ENCODE results near the gene HIC2. TPM values are rescaled to one million over a fixed set of nuclear protein-coding genes. Genes with fewer than 3 reads are reported as not detected.
A peak's percentile ranks its signal among the peaks of the same experiment; 100 is the strongest.

HIC2 gene
- total and polyA plus RNA-seq, 2 of the 13 experiments (the other 11 are each of a cell fraction or from before 2014, with no cell fraction given) = 5.0 to 13.7 TPM

DNA sequence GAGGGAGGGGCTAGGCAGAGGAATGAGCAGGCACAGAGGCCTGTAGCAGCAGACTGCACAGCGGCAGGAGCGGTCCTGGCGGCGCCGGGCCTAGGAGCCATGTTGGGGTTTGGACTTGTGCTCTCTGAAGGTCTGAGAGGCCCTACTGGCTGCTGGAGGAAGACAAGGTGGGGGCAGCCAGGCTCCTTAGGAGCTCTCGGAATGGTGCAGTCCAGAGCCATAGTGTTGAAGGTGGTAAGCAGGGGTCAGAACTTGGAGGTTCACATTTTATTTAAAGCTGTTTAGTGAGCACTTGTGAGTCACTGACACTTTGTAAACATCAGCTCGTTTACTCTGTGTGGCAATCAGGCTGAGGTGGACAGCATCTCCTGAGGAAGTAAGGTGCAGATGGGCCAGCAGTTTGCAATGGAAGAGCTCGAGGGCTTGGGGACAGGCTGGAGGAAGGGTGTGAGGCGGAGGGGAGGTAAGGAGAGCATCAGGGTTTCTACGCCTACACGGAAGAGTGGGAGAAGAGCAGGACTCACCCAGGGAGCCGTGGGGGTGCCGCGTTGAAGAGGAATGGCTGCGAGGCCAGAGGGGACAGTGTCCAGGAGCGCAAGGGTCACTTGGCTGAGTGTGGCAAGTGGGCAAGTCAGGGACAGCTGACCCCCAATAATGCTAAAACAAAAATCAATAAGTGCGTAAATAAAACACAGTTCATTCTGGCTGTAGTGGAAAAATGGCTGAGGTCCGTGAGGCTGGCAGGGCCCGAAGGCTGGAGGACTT, 40.0 kb downstream of the HIC2 start (continued):
- TF ChIP-seq ZBTB40 (IDR thresholded peaks at IDR 0.05) (no peak), ZBTB40 (CRISPR knock-in tag; IDR thresholded peaks at IDR 0.05) (peak; percentile 92), ZNF709 (CRISPR knock-in tag; IDR thresholded peaks at IDR 0.05) (no peak), ATRX (CRISPR knock-in tag; IDR thresholded peaks at IDR 0.05; ENCODE audit: borderline replicate concordance) (no peak), NR2C2 (CRISPR knock-in tag; IDR thresholded peaks at IDR 0.05; ENCODE audit: borderline replicate concordance) (peak; percentile 16; the same call in 1 of the 2 replicates), SP1 (IDR thresholded peaks at IDR 0.05) (no peak), SP1 (CRISPR knock-in tag; IDR thresholded peaks at IDR 0.05) (no peak), CAMTA2 (CRISPR knock-in tag; IDR thresholded peaks at IDR 0.05; ENCODE audit: borderline replicate concordance) (no peak), ZNF556 (CRISPR knock-in tag; IDR thresholded peaks at IDR 0.05; ENCODE audit: borderline replicate concordance) (no peak), YY1 (IDR thresholded peaks at IDR 0.05; ENCODE audit: insufficient read depth, insufficient replicate concordance, low read depth, low read length) (peak; percentile 53), TGIF2 (CRISPR knock-in tag; IDR thresholded peaks at IDR 0.05) (peak; percentile 63; the same call in 1 of the 2 replicates), ZNF292 (CRISPR knock-in tag; IDR thresholded peaks at IDR 0.05; ENCODE audit: borderline replicate concordance, low read depth) (peak; percentile 59; the same call in 1 of the 2 replicates), PAXIP1 (CRISPR knock-in tag; conservative IDR thresholded peaks at IDR 0.05) (peak; percentile 89), DMTF1 (CRISPR knock-in tag; IDR thresholded peaks at IDR 0.05) (no peak)

Data from HepG2 (cell line).